H7 (cell line): ENCODE results near the gene GINS2. TPM values are rescaled to one million over a fixed set of nuclear protein-coding genes. Genes with fewer than 3 reads are reported as not detected.

Experiments used
- DNase-seq: peaks from one replicate; pipeline ENCODE4 v3.0.0; 2012
- H3K27me3 ChIP-seq: 2 replicates; pipeline ENCODE4 v1.6.0; 2011; ENCODE audit warnings: mild to moderate bottlenecking, low read length; ENCODE audit not compliant: control insufficient read depth, insufficient read depth
- H3K36me3 ChIP-seq: replicated peaks from 2 replicates; pipeline ENCODE4 v1.5.1; 2011; ENCODE audit warnings: low read length; ENCODE audit not compliant: control insufficient read depth, insufficient read depth
- H3K4me3 ChIP-seq: 2 replicates; pipeline ENCODE4 v1.5.1; 2011; ENCODE audit warnings: low read depth, mild to moderate bottlenecking, control low read depth, low read length, moderate library complexity; ENCODE audit not compliant: insufficient read depth
- total RNA-seq: library from RNA; depleted of rRNA; stranded (reverse); fragments of >200 nt; shearing (Covaris generic); gene quantifications from 2 replicates; pipeline ENCODE4 v1.2.3, GENCODE V29; 2014

GINS2 gene
- total RNA-seq, 1 experiment from 2014 or later, result 25.6 TPM

- Histone ChIP-seq H3K27me3 (no peaks in the 10 kb centered on the region; the same call in 1 of the 2 replicates), H3K4me3 (no peak overlapping the region)
Observed at GRCh38 chr16:85722128-85722893, 33.6 kb upstream of the GINS2 start.

GRCh38 chr16:85720302-85720637, 31.5 kb upstream of the GINS2 start:
- no peak for DNase-seq
- Histone ChIP-seq H3K27me3 (peaks cover 7% of the 10 kb centered on the region), H3K4me3 (no peak overlapping the region), H3K36me3 (no peaks in the 10 kb centered on the region)

More at GRCh38 chr16:85722128-85722893, 33.6 kb upstream of the GINS2 start:
- no peak for DNase-seq
- H3K36me3 ChIP-seq, result no peaks in the 10 kb centered on the region

- DNase-seq, result no peak
- no peak overlapping the region for H3K4me3 ChIP-seq
- H3K27me3 ChIP-seq, result peaks cover 9% of the 10 kb centered on the region
- H3K36me3 ChIP-seq, result no peaks in the 10 kb centered on the region
Observed at GRCh38 chr16:85719605-85720301, 31.0 kb upstream of the GINS2 start.

- no peaks in the 10 kb centered on the region for H3K36me3 ChIP-seq
- H3K27me3 ChIP-seq, result peaks cover 9% of the 10 kb centered on the region
- peak; percentile 90 for DNase-seq
- H3K4me3 ChIP-seq, result no peak overlapping the region
Observed at GRCh38 chr16:85718682-85719081, 29.9 kb upstream of the GINS2 start.

GRCh38 chr16:85718153-85718477, 29.4 kb upstream of the GINS2 start:
- DNase-seq, result no peak
- H3K4me3 ChIP-seq, result no peak overlapping the region
- peaks cover 9% of the 10 kb centered on the region for H3K27me3 ChIP-seq
- no peaks in the 10 kb centered on the region for H3K36me3 ChIP-seq

- Histone ChIP-seq H3K27me3 (peaks cover 9% of the 10 kb centered on the region), H3K36me3 (no peaks in the 10 kb centered on the region), H3K4me3 (no peak overlapping the region)
- DNase-seq, result peak; percentile 93
Observed at GRCh38 chr16:85717393-85718152, 28.8 kb upstream of the GINS2 start.

GRCh38 chr16:85716680-85717038, 27.9 kb upstream of the GINS2 start:
- DNase-seq, result peak; percentile 66
- Histone ChIP-seq H3K27me3 (peaks cover 9% of the 10 kb centered on the region), H3K36me3 (no peaks in the 10 kb centered on the region; the same call in 1 of the 2 replicates), H3K4me3 (no peak overlapping the region)

- peaks cover 9% of the 10 kb centered on the region for H3K27me3 ChIP-seq
- H3K4me3 ChIP-seq, result peak overlapping the region; percentile 24
- H3K36me3 ChIP-seq, result no peaks in the 10 kb centered on the region; the same call in 1 of the 2 replicates
- no peak for DNase-seq
Observed at GRCh38 chr16:85716022-85716679, 27.4 kb upstream of the GINS2 start.

GRCh38 chr16:85715169-85716021, 26.6 kb upstream of the GINS2 start:
- peaks cover 9% of the 10 kb centered on the region for H3K27me3 ChIP-seq
- H3K4me3 ChIP-seq, result peak overlapping the region; percentile 24
- no peaks in the 10 kb centered on the region; the same call in 1 of the 2 replicates for H3K36me3 ChIP-seq
- peak; percentile 65 for DNase-seq

- H3K36me3 ChIP-seq, result no peaks in the 10 kb centered on the region; the same call in 1 of the 2 replicates
- H3K27me3 ChIP-seq, result peaks cover 9% of the 10 kb centered on the region
- no peak for DNase-seq
- H3K4me3 ChIP-seq, result no peak overlapping the region
Observed at GRCh38 chr16:85712801-85713200, 24.0 kb upstream of the GINS2 start.

- Histone ChIP-seq H3K36me3 (no peaks in the 10 kb centered on the region; the same call in 1 of the 2 replicates), H3K27me3 (peaks cover 9% of the 10 kb centered on the region), H3K4me3 (no peak overlapping the region)
- DNase-seq, result no peak
Observed at GRCh38 chr16:85711982-85712587, 23.3 kb upstream of the GINS2 start.

- H3K27me3 ChIP-seq, result peaks cover 7% of the 10 kb centered on the region
- DNase-seq, result no peak
- H3K4me3 ChIP-seq, result no peak overlapping the region
- no peaks in the 10 kb centered on the region; the same call in 1 of the 2 replicates for H3K36me3 ChIP-seq
Observed at GRCh38 chr16:85710732-85711131, 22.0 kb upstream of the GINS2 start.

- peak; percentile 78 for DNase-seq
- Histone ChIP-seq H3K4me3 (no peak overlapping the region), H3K27me3 (no peaks in the 10 kb centered on the region)
Observed at GRCh38 chr16:85709766-85710585, 21.2 kb upstream of the GINS2 start.

More at GRCh38 chr16:85709766-85710585, 21.2 kb upstream of the GINS2 start:
- H3K36me3 ChIP-seq, result no peaks in the 10 kb centered on the region; the same call in 1 of the 2 replicates
